GM18873 (cell line): ENCODE measurements around the gene GNAQ.

ENCODE experiments used
- ATAC-seq: cut with Tn5 transposase; IDR thresholded peaks from one replicate; pipeline ENCODE4 v1.9.1; 2021; ENCODE audit warnings: mild to moderate bottlenecking, moderate library complexity, moderate number of reproducible peaks; ENCODE audit not compliant: unreplicated experiment, low FRiP score

GNAQ gene

DNA sequence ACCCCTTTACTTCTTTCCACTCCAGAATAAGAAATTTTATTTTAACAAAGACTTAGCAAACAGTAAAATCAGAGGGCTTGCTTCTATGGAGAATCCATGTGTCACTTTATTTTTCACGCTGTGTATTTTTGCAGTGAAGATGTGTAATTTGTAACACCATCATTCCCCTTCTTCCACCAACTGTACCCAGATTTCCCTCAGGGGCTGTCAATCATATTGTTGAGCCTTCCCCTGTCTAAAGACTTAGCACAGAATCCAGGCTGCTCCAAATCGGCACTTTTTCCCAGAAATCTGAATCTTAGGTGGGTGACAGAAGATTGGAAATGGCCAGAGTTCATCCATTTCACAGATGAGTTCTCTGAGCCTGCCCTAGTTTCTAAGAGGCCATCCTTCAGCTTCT is 115.9 kb downstream of the GNAQ start:
- no peak for ATAC-seq

DNA sequence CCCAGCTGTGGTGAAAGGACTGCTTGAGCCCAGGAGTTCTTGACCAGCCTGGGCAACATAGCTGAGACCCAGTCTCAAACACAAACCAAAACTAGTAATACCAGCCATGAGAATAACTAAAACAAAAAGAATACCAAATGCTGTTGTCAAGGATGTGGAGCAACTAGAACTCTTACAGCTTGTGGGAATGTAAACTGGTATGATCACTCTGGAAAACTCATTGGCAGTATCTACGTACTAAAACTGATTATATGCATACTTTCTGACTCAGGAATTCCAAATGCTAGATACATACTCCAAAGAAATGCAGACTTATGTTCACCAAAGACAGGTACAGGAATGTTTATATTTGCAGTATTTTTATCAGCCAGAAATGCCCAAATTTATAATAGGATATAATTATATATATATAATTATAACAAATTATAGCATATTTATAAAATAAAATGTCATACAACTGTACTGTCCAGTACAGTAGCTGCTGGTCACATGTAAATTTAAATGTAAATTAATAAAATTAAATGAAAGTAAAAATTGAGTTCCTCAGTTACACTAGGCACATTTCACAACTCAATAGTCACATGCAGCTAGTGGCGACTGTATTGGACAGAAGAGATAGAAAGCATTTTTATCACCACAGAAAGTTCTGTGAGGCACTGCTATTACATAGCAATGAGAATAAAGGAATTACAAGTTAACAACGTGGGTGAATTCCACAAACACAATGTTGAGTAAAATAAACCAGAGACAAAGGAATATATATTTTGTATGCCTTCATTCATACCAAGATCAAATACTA is 118.5 kb downstream of the GNAQ start:
- ATAC-seq, result no peak

DNA sequence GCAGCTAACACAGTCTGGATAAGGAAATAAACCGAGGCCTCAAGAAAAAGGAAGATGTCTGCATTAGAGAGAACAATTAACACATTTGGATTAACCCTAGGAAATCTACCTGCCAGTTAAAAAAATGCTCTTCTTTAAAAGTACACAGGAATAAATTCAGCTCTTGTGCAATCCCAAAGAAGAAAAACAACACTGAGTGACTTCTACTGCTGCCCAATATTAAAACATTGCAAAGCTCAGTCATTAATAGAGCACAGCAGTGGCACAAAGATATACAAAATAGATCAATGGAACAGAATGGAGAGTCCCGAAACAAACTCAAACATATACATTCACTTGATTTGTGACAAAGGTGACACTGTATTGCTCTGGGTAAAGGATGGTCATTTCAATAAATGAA is 119.7 kb downstream of the GNAQ start:
- ATAC-seq, result no peak

DNA sequence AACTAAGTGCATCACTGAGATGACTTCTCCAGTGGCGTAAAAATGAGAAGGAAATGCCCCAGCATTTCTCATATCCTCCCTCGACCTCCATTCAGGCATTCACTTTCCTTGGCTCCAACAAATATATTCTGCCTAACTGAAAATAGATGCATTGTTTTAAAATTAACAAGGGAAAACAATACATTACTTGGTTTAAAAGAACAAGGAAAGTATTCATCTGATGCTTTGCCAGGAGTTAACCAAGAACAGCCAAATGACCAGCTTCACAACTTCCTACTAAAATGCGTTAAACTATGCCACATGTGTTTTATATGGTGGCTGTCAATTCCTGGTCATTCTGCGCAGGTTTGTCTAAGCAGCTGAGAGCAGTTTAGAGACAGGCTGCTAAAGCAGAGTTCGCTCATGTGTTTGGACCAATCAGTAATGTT is 121.4 kb downstream of the GNAQ start:
- ATAC-seq, result no peak

DNA sequence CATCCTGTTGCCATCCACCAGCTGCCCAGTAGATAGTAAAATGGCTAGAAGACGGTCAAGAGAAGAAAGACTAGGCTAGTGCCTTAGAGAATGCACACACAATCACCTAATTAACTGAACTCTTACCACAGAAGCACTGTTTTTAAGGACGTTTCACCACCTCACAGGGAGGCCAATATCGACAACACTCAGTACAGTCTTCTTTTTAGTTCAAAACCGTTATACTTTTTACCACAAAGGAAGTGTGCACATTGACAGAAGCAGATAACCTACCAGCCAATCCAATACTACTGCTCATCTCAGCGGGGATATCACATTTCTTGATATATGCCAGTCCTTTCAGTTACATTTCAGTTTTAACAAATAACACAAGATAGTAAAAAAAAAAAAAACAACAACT is 122.3 kb downstream of the GNAQ start:
- no peak for ATAC-seq

DNA sequence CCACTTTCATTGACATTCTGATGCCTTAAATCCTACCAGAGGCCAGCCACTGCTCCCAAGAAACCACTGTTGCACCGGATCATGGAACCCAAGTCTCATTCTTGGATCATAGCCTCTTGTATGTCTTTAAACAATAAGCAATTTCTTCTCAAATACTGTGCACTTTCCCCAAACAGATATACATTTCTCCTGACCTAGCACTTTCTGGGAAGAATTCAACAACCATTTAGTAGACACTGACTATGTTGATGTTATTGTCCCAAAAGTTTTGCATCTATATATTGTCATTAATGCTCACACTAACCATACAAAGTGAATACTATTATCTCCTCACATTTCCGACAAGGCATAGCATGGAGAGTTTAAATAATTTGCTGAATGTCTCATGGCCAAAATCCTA is 123.3 kb downstream of the GNAQ start:
- ATAC-seq, result no peak

DNA sequence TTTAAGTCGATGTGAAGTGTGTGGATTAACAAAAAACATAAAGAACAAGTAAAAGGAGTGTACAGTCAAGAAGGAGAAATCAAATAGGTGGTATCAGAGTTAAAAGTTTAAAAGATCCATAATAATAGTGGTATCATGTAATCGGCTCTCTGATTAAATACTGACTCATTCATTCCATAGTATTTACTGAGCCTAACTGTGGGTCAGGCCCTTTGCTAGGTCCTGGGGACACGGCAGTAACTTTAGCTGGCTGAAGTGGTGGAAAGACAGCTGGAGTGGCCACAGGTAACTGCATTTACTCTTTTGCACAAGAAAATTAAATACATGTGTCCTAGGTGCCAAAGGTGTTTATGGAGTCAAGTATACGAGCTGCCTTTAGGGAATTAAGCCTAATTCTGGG is 124.0 kb downstream of the GNAQ start:
- ATAC-seq, result no peak

DNA sequence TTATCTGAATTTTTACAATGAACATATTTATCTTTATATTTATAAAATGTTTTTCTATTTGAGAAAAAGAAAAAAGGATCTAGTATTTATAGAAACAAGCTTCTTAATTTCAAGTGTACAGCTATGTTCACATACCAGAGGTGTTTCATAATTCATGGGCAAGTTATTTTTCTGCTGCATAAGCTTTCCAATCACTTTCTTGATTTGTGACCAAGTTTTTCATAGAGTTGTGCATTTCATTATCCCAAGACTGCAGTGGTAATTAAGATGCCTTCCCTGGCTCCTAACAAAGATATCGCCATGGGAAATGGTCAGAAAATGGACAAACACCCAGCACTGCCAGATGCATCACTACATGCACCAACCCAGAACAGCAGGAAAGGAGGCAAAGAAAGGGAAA is 124.6 kb downstream of the GNAQ start:
- no peak for ATAC-seq

DNA sequence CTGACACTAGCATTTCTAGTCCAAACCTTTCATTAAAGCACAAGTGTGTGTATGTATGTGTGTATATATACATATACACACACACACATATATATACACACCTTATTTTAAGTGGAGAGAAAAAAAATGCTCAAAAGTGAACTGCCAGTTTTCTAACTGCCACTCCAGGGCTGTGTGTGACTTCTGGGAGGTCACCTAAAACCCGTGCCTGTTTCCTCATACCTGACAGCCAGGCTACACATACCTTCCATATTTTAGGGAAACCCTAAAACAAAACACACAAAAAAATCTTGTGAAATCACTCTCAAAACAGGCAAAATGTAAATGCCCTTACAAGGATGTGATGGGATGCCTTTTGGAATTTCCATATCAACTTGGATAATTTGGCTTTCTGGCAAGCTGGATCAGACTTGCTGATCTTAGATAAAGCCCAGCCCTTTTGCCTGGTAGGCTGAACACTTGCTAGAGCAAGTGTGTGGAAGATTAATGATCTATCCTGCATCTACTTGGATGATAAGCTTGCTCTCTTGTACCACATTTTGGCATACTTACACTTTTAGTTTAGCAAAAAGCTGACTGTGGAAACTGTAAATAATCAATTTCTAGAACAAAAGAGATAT is 127.8 kb downstream of the GNAQ start:
- no peak for ATAC-seq

DNA sequence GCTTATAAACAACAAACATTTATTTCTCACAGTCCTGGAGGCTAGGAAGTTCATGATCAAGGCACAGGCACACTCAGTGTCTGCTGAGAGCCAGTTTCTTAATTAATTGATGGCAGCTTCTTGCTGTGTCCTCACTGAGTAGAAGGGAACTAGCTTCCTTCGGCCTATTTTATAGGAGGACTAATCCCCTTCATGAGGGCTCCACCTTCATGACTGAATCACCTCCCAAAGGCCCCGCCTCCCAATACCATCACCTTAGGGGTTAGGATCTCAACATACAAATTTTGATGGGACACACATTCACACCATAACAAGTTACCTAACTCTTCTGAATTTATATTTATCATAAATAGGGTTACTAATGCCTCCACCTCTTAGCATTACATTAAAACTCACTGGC is 129.8 kb downstream of the GNAQ start:
- ATAC-seq, result no peak

DNA sequence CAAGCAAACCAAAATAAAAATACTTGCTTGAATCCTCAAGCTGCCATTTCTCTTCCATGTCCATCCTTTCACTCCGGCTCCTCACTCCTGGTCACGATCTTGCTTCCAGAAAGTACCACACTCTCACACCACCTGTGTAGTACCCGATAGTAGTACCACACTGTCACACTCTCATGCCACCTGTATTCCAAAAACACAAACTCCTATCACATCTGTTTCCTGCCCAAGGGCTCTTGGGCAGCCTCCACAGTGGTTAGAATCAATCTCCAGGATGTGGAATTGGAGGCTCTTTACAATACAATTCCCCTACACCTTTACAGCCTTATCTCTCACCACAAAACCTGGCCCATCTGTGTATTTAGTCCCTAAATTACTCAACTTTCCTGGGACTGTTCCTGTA is 130.6 kb downstream of the GNAQ start:
- no peak for ATAC-seq

DNA sequence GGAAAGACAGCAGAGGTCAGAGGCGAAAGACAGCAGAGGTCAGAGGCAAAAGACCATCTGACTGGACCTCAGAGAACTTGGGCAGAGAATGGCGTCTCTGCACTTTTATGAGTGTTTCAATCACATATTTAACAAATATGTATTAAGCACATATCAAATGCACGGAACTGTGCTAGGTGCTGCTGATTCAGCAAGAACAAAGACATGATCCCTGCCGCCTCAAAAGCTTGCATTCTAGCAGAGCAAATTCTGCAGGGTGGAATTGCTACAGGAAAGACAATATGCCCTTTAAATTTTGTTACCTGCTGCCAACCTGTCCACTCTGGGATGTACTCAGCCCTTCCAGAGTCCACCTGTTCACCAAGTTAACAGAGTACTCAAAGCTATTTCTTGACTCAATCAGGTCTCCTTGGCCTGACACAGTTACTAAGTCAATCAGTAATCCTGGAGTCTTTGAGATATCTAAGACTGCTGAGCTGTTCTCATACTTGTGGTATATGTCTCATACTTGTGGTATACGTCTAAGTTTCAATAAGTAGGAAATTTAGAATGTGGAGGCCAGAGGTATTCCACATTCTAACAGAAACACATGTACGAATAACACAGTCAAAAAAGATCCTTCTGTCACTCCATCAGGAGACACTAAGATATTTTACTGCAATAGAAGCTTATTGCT is 131.8 kb downstream of the GNAQ start:
- ATAC-seq, result no peak

DNA sequence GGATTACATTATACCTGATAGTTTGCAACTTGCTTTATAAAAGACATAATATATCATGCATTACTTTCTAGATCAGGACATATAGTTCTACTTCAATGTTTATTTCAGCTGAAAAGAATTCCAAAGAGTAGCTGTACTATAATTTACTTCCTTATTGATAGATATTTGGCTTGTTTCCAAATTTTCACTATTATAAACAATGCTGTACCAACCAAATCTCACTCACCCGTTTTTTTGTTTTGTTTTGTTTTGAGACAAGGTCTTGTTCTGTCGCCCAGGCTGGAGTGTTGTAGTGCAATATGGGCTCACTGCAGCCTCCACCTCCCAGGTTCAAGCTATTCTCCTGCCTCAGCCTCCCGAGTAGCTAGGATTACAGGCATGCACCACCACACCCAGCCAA is 132.7 kb downstream of the GNAQ start:
- no peak for ATAC-seq

DNA sequence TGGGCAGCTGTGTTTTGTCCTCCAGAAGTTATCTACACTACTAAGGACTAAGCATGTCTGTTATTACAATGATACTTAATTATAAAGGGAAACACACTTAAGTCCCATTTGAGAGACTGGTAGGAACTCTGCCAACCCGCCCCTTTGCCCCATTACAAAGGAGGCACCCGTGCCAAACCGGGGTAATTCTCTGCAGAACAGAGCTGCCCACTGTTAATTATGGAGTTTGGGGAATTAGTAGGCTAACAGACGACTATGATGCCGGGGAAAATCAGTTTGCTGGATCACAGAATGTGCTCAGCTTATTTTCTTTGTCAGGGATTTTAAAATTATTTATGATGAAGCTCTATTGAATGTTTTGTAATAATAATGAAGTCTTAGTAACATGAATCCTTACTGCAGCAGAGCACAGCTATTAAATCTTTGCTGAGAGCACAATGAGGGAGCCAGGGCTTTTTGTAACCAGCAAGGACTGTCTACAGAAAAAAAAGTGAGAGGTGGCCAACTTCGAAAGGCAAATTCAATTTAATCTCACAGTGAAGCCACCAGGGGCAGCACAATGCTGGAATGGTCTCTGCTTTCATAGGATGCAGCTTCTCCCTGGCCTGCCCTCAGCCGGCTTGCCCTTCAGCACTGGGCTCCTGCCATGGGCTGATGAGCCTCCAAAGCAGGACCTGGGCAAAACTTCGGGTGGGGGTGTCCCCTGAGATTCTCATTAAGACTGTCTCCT is 134.5 kb downstream of the GNAQ start:
- ATAC-seq, result no peak

DNA sequence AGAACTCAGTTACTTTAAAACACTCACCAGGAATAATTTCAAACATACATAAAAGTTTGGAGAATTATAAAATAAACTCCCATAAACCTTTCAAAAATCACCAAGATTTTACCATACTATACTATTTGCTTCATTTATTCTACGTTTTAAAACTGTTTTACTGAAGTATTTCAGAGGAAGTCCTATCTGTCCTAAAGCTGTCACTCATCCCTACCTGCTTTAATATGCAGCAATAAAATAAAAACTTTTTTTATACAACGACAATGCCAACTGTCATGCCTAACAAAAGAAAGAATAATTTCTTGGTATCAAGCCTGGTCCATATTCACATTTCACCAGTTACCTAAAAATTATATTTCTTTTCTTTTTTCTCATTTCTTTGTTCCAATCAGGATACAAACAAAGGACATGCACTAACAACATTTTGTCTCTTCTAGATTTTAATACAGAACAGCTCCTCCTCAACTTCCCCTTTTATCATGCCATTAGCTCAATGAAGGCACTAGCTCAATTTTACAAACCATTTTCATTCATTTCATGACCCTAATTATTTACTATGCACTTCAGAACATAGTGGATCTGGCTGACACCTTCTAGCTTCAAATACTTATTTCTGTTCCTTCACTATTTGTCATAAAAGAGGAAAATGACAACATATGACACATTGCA is 135.2 kb downstream of the GNAQ start:
- no peak for ATAC-seq

DNA sequence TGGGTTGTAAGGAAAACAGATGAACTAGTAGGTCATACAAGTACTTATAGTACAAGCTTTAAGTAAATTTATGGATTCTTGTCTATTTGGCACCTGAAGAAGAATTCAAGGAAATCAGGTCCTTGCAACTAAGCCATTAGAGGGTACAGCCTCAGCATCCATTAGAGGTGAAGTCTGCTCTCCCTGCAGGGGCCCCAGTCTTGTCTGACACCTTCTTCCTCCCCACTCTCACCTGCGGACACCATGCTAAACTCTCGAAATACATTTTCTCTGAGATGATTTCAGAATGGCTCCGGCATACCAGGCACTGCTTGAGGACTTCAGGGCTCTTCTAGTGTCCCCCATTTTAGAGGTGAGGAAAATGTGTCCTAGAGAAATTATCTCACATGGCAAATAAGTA is 137.9 kb downstream of the GNAQ start:
- no peak for ATAC-seq

DNA sequence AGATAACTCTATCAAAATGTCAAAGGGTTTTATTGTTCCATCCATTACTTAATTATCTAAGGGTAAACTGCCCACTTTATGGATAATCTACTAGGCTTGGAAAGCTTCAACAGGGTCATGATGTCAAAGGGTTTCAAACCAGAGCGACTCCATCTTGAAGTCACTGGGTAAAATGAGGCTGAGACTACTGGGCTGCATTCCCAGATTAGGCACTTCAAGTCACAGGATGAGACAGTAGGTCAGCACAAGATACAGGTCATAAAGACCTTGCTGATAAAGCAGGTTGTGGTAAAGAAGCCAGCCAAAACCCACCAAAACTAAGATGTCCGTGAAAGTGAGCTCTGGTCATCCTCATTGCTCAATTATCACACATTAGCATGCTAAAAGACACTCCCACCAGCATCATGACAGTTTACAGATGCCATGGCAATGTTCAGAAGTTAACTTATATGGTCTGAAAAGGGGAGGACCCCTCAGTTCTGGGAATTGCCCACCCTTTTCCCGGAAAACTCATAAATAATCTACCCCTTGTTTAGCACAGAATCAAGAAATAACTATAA is 138.6 kb downstream of the GNAQ start:
- ATAC-seq, result no peak

DNA sequence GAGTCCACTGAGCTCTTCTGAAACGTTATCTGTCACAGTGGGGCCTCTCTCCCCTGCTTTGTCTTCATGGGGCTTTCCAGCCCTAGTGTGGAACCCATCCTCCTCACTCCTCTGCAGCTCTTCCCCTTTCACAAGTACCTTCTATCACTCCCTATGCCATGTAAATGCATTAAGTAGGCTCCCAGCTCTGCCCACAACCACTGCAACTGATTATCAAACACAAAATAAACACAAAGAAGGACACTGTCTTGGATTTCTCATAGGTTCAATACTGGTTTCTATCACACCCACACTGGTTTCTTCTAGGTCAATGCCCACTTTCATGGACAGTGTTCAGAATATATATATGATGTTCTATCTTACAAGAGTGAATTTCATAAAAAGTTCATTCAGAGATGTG is 139.4 kb downstream of the GNAQ start:
- ATAC-seq, result no peak

DNA sequence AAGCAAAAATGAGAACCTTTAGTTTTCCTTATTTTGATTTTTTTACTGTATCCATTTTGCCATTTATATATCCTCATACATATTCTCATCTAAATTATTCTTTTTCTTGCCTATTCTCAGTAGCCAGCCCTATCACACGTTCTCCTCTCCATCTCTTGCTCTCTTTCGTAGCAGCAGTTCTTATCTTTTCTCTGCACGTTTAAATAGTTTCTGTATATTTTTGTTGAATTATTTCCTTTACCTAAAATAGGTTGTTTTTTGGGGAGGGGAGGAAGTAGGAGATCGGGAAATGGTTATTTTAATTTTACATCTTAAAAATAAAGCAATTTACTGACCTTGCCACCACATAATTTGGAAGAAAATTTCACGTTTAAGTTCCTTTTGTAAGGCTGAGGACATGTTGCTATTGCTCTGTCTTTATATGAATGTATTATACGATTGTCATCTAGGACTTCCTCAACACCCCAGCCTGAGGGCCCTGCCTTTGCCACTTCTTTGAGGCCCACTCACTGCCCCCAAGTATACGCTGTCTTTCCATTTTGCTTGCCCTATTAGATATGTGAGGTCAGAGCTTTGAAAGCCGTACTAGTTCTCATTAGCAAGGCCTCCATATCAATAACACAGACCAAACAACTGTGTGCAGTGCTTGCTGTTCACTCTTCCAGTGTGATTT is 140.3 kb downstream of the GNAQ start:
- ATAC-seq, result no peak

DNA sequence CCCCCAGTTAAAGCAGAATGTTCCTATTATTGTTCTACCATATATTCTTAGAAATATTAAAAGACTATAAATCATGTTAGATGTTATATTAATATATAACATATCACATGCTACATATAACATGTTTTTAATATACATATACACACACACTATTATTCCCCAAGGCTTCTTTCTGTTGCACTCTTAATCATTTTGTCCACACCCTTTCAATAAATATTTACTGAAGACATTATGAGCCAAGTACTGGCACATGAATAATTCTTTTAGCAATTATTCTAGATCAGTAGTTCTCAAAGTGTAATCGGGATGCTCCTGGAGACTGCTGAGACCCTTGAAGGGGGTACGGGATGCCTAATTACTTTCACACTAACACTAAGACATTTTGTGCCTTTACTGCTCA is 143.9 kb downstream of the GNAQ start:
- ATAC-seq, result no peak
